Loucy (cell line): ENCODE results near the gene PGP.

ENCODE experiments used
- H2AFZ ChIP-seq: fragments of 200-600 bp; sonication (generic); 2 replicates; pipeline ENCODE4 v1.6.0; 2016; ENCODE audit warnings: antibody characterized with exemption, mild to moderate bottlenecking, low read length, moderate library complexity
- H3F3A ChIP-seq: fragments of 200-600 bp; 2 replicates; pipeline ENCODE4 v1.6.0; 2016; ENCODE audit warnings: antibody characterized with exemption, low read depth, mild to moderate bottlenecking
- H3K27me3 ChIP-seq: fragments of 200-600 bp; sonication (generic); 2 replicates; pipeline ENCODE4 v1.6.1; 2014; ENCODE audit warnings: low read length, mild to moderate bottlenecking; ENCODE audit not compliant: insufficient read depth, poor library complexity, severe bottlenecking
- H3K36me3 ChIP-seq: fragments of 200-600 bp; sonication (generic); 2 replicates; pipeline ENCODE4 v1.6.1; 2016; ENCODE audit warnings: low read length; ENCODE audit not compliant: insufficient read depth
- H3K4me1 ChIP-seq: fragments of 200-600 bp; sonication (generic); 2 replicates; pipeline ENCODE4 v1.5.1; 2014; ENCODE audit warnings: low read length, mild to moderate bottlenecking; ENCODE audit not compliant: insufficient read depth, poor library complexity, severe bottlenecking
- H3K4me2 ChIP-seq: fragments of 200-600 bp; sonication (generic); 2 replicates; pipeline ENCODE4 v1.6.0; 2014; ENCODE audit warnings: antibody characterized with exemption, low read length, low read depth, mild to moderate bottlenecking; ENCODE audit not compliant: poor library complexity, severe bottlenecking
- H3K4me3 ChIP-seq: fragments of 200-600 bp; sonication (generic); 2 replicates; pipeline ENCODE4 v1.5.1; 2014; ENCODE audit warnings: low read length, mild to moderate bottlenecking, mixed read lengths; ENCODE audit not compliant: poor library complexity, severe bottlenecking
- H3K79me2 ChIP-seq: fragments of 200-600 bp; sonication (generic); 2 replicates; pipeline ENCODE4 v1.6.1; 2014; ENCODE audit warnings: low read length; ENCODE audit not compliant: insufficient read depth
- H3K9ac ChIP-seq: fragments of 200-600 bp; sonication (generic); 2 replicates; pipeline ENCODE4 v1.6.0; 2014; ENCODE audit warnings: mild to moderate bottlenecking, low read depth, low read length, moderate library complexity; ENCODE audit not compliant: poor library complexity, severe bottlenecking
- H3K9me2 ChIP-seq: fragments of 200-600 bp; sonication (generic); replicated peaks from 2 replicates; pipeline ENCODE4 v1.6.1; 2016; ENCODE audit warnings: low read depth, low read length, mixed read lengths
- H3K9me3 ChIP-seq: fragments of 200-600 bp; sonication (generic); 2 replicates; pipeline ENCODE4 v1.6.1; 2014; ENCODE audit warnings: mild to moderate bottlenecking, antibody characterized with exemption, low read length, low read depth; ENCODE audit not compliant: insufficient read depth
- H4K20me1 ChIP-seq: fragments of 200-600 bp; sonication (generic); 2 replicates; pipeline ENCODE4 v1.6.0; 2014; ENCODE audit warnings: antibody characterized with exemption, low read length, mild to moderate bottlenecking; ENCODE audit not compliant: insufficient read depth, poor library complexity, severe bottlenecking
- CTCF ChIP-seq: fragments of 200-600 bp; sonication (generic); conservative IDR thresholded peaks from 2 replicates; pipeline ENCODE4 v1.5.1; 2014; ENCODE audit warnings: mild to moderate bottlenecking, antibody characterized with exemption, low read length
- EZH2phosphoT487 ChIP-seq: fragments of 200-600 bp; IDR thresholded peaks from 2 replicates; pipeline ENCODE4 v1.6.1; 2018; ENCODE audit warnings: antibody characterized with exemption, mild to moderate bottlenecking, moderate library complexity, borderline replicate concordance

The PGP gene

DNA sequence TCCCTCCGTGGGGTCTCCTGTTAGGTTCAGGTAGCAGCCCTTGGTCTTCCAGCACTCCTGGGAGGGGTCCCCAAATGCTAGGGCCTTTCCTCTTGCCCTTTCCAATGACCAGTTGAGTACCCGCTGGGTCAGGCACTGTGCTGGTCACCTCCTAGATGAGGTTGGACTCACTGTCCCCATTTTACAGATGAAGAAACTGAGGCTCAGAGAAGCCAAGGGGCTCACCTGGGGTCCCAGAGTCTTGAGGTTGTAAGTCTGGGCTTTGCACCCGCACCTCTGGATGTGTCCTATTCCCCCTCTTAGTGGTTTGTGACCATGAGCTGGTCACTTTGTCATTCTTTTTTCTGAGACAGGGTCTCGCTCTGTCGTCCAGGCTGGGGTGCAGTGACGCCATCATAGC lies 16.9 kb downstream of the PGP start:
- Histone ChIP-seq H3K4me3 (no peak overlapping the region), H3K36me3 (no peaks in the 10 kb centered on the region), H3K79me2 (no peaks in the 10 kb centered on the region), H3K9me2 (no peaks in the 10 kb centered on the region), H3K9ac (no peak overlapping the region), H3F3A (no peaks in the 10 kb centered on the region), H4K20me1 (no peaks in the 10 kb centered on the region), H3K4me1 (no peaks in the 10 kb centered on the region), H3K27me3 (no peaks in the 10 kb centered on the region), H3K4me2 (no peak overlapping the region), H3K9me3 (no peaks in the 10 kb centered on the region), H2AFZ (no peak overlapping the region)
- TF ChIP-seq EZH2phosphoT487 (no peak), CTCF (no peak)

DNA sequence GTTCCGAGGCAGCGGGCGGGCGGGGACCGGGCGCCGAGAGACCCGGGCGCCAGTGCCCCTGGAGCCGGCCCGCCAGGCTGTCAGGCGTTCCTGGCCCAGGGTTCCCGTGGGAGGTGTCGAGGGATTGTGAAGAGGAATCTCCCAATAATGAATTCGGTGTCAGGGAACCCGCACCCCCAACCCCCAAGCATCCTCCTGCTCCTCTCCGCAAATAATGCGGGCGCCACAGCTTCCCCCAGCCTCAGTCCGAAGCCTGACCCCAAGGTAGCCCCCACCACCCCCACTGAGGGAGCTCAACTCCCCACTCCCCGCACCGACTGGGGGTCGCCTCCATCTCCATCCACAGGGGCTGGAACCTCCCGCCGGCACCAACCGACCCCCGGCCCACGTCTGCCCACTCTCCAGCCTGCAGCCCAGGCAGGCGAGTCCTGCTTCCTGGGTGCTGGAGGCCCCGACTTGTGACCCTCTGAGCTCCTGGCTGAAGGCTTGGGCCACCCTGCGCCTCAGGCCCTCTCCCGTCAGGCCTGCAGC lies 17.6 kb downstream of the PGP start:
- Histone ChIP-seq H3K4me2 (no peak overlapping the region), H4K20me1 (no peaks in the 10 kb centered on the region), H3K36me3 (no peaks in the 10 kb centered on the region), H2AFZ (no peak overlapping the region), H3K9me2 (no peaks in the 10 kb centered on the region), H3K4me1 (no peaks in the 10 kb centered on the region), H3K79me2 (no peaks in the 10 kb centered on the region), H3K9me3 (no peaks in the 10 kb centered on the region), H3F3A (no peaks in the 10 kb centered on the region), H3K9ac (no peak overlapping the region), H3K4me3 (no peak overlapping the region), H3K27me3 (no peaks in the 10 kb centered on the region)
- TF ChIP-seq EZH2phosphoT487, result no peak
- no peak for TF ChIP-seq CTCF

- TF ChIP-seq EZH2phosphoT487 (no peak), CTCF (no peak)
- Histone ChIP-seq H3K4me1 (no peaks in the 10 kb centered on the region), H3F3A (no peaks in the 10 kb centered on the region), H3K9ac (no peak within 1 kb of the TSS), H3K27me3 (no peaks in the 10 kb centered on the region), H4K20me1 (no peaks in the 10 kb centered on the region), H3K4me3 (peak within 1 kb of the TSS; percentile 44), H3K36me3 (no peaks in the 10 kb centered on the region), H3K9me3 (no peaks in the 10 kb centered on the region), H3K9me2 (no peaks in the 10 kb centered on the region), H3K79me2 (no peaks in the 10 kb centered on the region), H2AFZ (no peak within 1 kb of the TSS), H3K4me2 (peak within 1 kb of the TSS; percentile 54)
These were observed 18.3 kb downstream of the PGP start, which contains the start of gene CASKIN1 for GRCh38 chr16:2196162-2196980. Gene CASKIN1 (minus strand): TSS chr16:2196605. CDS start chr16:2196432, 173 bp downstream.
